GM18861 (cell line): ENCODE measurements around the gene IFT43.

ENCODE experiments used
- ATAC-seq: cut with Tn5 transposase; IDR thresholded peaks from one replicate; pipeline ENCODE4 v1.9.1; 2021; ENCODE audit not compliant: unreplicated experiment

The IFT43 gene

DNA sequence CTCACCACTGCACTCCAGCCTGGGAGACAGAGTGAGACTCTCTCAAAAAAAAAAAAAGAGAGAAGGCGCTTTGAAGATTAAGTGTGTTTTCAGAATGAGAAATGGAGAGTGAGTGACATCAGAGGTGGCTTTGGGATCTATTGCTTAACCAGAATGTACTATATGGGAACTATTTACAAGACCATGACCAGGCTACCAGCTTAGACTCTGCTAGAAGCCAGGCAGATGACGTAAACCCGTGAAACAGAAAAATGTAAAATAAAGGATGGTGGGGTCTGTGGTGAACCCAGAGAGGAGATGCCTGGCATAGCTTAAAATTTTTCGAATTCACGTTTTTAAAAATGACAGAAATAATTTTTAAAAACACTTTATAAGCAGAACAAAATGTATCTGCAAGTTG lies 82.0 kb downstream of the IFT43 start:
- ATAC-seq, result no peak

DNA sequence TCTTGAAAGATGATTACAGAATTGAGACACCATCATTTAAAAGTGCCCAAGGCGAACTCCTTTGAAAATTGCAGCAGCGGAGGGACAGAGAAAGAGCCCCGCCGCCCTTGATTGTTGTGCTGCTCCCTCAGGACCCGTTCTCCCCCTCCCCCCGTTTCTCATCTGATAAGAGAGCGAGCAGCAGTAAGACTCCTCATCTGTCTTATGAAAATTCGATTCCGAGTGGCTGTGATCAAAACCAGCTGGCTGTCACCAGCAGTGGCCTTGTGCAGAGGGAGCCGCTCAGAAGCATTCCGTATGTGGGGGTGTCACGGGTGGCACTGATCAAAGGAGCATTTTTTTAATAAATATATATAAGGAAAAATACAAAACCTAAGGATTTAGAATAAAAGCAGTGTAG lies 88.2 kb downstream of the IFT43 start:
- ATAC-seq, result no peak

DNA sequence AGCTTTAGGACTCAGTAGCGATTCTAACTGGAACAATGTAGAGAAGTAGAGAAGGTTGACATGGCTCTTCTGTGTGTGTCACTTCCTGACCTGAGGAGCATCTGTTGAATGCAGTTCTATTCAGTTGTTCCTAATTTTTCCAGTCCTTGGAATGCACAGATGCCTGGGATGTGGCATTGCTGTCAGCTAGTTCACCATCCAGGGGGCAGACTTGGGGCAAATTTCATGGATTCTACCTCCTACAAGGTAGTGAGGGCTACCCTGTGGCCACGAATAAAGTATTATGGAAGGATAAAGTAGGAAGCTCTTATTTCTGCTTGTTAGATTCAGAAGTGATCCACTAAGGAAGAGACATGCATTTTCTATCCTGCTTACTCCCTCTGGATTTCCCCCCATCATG lies 91.8 kb downstream of the IFT43 start:
- no peak for ATAC-seq

DNA sequence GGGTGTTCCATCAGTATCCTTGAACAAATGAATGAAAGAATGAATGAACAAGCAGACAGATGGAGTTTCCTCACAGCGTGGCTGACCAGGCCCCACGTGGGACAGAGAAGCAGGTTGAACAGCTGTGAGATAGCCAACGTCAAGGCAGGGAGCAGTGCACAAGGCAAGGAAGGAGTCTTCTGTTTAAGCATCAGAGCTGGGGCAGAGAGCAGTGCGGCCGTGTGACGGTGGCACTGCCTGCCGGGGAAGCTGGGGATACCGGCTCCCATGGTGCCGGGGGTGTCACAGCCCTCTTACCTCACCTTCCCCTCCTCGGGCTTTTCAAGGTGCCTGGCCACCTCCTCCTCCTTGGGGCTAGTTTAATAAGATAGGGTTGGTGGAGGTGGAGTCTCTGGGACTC lies 92.9 kb downstream of the IFT43 start:
- ATAC-seq, result no peak

DNA sequence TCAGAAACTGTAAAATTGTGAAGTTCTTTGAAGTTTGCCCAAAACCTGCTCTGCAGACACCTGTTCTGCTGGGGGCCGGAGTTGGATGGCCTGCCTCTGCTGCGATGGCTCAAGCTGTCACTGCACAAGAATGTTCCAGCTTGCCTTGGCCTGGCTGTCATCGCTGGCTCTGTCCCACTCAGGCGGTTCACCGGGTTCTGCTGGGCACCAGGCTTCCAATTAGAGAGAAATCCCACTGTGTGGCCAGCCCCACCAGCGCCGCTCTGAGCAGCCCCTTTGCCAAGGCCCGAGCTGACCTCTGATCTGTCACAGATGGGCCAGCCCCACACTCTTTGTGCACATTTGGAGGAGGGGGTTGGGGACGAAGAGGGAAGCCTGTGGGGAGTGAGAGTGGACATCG lies 94.5 kb downstream of the IFT43 start:
- no peak for ATAC-seq

DNA sequence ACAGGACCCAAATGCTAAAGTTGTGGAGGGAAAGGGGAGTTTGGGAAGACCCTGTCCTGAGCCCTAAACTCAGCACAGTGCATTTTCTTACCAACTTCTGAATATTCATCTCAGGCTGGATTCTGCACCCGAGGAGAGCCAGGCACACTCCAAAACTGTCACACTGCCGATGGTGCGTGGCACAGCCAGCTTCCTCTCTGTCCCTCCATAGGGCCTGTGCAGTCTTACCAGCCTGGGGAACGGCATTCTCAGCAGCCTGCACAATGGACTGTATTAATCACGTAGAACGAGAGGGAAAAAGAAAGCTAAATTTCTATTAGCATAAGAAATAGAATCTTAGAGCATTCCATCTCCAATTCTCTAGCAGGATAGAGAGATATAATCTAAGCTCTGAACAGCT lies 94.9 kb downstream of the IFT43 start:
- no peak for ATAC-seq

DNA sequence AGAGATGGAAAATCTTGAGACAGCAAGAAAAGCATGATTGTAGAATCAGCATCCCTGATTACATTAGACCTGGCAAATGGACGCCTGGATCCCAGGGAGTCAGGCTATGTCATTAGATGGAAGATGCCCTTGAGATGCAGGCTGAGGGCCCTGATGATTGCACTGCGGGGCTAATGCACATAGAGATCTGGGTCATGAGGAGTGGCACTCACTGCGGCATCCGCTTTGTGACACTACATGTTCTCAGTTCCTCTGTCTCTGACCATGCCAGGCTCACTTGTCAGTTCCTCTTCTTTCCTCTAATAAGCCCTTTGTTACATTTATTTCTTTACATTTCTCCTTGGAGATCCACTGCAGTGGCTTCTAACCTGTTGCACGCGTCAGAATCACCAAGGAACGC lies 96.1 kb downstream of the IFT43 start:
- no peak for ATAC-seq

DNA sequence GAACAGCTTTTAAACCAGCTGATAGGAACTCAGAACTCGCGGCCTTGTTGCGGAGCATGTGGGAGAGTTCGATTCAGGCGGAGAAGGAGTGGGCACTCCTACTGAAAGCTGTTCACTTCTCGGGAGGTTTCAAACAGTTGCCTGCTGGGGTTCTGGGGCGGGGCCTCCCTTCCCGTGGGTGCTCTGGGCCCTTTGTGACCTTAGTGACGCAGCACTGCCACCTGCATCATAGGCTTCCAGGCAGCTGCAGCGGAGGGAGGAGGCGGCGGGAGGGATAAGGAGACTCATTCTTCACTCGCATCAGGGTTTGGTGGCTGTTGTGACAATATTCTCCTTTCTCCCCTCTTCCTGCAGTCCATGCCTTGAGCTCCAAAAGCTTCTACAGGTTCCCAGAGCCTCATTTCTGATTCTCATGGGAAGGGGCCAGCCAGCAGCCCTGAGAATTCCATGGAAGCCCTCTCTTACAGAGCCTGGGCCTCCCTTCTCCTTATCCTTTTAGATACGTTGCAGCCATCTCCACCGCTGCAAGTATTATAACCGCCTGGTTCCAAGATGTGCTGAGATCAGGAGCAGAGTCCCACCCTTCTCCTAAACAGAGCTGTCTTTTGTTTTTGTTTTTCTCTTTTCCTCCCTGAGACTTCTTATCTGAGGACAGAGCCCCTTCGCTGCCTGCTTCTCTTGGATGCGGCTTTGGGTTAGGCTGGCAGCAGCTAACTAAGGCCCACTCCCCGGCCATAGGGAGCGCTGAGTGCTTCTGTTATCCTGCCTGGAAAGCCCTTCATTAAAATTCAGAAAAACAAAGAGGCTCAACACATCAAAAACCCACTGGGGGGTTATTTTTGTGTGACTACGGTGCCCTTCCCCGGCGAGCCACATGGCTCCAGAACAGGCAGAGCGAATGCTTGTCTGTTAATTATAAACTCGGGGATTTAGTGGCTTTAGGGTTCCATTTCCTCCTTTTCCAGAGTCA lies 98.5 kb downstream of the IFT43 start:
- ATAC-seq, result no peak

DNA sequence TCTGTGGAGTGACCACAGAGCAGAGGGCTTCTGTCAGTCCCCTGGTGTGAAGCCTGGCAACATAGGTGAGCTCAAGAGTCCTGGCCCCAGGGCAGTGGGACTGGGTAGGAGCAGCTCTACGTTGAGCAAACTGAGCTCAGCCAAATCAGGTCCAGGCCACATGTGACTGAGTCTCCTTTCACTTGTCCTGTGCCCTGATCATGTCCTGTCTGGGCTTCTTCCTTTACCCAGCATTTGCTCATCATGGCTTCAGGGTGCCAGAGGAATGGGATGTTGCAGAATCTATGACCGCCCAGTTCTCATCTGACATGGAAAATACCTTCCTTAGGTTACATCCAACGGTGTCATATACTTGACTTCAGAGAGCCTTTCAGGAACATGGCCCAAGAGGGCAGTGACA lies 99.8 kb downstream of the IFT43 start:
- no peak for ATAC-seq

DNA sequence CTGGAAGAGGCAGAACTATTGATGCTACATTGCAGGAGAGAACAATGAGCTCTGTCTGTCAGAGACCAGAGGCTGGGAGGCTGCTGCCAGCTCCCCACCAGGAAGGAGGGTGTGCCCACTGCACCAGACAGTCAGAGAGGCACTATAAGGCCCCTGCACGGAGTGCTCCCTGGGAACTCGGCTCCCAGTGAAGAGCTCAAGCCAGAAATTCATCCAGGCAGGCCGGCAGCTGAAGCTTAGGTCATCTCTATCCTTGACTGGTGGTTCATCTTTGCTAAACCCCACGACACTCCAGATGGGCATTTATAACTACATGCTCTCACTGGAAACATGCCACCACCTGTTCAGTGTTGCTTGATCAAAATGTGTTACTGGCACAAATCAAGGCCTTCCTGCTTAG lies 101.1 kb downstream of the IFT43 start:
- ATAC-seq, result no peak

DNA sequence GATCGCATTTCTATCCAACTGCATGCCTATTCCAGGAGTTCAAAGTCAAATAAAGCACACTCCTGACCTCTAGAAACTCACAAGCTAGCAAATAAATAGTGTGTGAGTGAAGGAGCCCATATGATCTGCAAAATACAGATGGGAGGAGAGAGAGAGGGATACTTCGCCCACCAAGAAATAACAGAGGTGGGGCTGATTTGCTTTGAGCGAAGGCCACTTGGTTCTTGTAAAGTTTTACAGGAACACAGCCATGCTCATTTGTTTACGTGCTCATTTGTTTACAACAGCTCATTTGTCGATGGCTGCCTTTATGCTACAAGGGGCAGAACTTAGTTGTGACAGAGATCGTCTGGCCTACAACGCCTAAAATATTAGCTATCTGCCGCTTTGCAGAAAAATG lies 102.8 kb downstream of the IFT43 start:
- no peak for ATAC-seq

DNA sequence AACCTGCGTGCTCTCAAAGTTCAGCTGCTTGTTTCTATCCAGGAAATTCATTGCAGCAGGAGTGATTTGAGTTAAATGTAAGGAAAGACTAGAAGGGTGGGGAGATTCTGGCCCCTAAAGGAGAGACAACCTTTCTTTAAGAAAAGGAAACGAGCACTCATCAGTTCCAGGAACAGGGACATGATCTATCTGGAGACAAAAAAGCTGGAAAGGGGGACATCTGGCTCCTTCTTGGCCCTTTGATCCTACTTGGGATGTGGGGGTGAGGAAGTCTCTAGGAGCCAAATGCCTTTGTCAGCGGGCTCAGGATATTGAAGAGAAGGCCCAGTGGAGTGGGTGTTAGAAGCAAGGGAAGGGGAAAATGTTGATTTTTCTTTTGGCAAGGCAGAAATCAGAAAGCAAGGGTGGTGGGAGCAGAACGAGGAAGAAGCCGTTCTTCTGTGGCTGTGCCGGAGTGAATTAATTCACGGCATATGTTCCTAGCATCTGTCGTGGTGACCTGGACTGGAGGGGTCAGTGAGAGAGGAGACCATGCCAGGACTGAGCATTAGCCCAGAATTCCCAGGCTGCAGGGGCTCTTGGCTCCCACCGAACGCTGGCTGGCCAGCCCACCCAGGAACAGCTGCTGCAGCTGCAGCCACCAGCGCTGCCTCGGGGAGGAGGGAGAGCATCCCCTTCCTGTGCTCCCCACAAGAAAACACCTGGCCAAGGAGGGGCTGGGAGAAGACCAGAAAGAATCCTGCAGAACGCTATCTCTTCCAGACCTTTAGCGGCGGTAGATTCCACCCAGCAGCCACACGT lies 103.4 kb downstream of the IFT43 start:
- ATAC-seq, result no peak

DNA sequence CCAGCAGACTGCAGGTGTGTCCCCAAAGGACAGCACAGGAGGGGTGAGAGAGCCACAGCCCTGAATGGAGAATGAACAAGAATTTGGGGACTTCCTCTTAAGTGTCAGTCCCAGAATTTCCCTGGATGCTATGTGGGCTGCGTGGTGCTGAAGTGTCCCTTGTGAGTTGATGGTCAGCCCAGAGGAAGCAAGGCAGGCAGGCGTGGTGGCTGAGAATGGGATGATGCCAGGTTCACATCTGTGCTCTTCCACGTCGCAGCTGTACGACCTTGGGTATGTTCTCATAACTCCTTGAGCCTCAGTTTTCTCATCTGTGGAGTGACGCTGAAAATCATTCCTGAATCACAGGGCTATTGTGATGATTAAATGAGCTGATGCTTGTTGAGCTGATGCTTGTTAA lies 104.0 kb downstream of the IFT43 start:
- no peak for ATAC-seq

DNA sequence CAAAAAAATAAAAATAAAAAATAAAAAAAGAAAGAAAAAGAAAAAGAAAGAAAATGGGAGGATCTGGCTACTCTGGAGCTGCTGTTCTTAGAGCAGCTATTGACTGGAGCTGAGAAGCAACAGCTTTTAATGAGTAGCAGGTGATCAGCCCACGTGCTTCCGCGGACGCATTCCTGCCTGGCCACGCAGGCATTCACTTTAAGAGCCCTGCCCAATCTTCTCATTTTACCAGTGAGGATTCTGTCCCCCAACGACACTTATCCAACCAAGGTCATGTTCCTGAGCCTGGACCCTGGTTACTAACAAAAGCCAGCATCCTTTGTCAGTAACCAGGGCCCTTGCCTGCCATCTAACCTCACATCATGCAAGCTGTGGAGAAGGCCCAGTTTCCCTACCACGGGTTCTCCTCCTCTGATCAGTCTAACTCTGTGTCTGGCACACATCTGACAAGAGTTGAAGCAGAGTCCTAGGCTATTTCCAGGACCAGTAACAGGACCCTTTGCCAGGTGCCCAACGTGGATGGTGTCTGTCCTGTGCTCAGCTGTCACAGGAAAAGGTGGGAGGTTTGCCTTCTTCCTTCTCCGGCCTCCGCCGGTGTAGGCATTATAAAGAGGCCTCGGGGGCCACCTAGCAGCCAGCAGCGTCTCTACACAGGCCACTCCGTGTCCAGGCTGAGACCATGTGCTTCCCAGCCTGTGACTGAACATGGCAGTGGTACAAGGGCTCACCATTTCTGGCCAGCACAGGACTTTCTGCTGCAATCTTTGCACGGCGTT lies 105.2 kb downstream of the IFT43 start:
- ATAC-seq, result no peak

DNA sequence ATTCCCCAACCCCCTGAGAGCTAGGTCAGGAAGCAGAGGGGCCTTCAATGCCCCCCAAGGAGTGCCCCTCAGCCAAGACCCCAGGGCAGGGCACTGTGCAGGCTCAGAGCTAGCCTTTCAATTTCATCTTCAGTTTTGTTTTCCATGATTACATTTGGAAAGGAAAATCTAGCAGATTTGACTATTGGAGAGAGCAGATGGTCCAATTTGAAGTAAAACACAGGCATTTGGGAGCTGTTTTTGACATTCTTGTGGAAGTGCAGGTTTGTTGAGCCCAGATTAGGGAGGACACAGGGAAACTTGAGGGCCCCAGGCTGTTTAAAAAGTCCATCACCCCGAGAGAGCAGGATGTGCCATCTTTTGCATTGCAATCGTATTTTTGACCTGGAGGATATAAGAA lies 107.5 kb downstream of the IFT43 start:
- ATAC-seq, result no peak

DNA sequence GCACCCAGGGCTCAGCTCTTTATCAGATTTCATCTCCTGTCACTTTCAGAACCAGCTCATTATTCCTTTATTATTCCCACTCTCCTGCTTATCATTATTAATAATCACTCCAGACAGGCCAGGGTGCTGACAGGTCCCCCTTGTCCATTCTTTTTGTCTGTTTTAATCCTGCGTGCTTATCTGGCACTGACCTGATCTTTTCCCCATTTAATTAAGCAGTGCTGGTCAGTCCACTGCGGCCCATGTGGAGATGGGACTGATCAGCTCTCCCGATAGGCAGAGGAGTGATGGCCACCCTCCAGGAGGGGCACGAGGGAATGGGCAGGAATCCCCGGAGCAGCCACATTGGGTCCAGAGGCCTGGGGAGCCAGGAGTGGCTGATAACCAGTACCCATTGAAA lies 110.7 kb downstream of the IFT43 start:
- ATAC-seq, result no peak

DNA sequence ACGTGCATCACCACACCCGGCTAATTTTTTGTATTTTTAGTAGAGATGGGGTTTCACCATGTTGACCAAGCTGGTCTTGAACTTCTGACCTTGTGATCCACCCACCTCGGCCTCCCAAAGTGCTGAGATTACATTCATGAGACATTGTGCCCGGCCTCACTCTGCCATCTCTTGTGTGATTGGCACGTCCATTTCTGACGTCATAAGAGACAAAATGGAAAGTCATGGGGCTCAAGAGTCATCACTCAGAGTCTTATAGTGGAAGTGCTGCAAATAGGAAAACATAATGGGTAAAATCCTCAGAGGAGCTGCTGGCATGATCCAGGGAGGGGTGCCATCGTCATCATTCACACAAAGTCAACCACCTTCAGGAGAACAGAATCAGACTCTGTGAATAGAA lies 112.0 kb downstream of the IFT43 start:
- no peak for ATAC-seq

DNA sequence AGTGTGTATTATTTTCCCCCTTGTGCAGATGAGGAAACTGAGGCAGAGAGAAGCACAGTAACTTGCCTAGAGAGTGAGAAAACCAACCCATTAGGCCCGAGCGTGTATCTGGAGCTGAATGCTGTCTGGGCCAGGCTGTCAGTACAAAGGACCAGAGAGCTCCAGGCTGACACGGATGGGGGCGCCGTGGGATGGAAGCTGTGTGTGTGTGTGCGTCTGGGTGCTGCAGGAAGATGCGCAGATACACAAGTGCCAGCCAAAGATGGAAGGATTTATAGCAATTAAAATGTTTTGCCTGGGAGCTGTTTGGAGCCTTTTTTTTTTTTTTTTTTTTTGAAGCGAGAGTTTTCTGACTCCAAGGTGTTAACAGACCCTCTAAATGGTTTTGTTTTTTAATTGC lies 112.5 kb downstream of the IFT43 start:
- ATAC-seq, result no peak

DNA sequence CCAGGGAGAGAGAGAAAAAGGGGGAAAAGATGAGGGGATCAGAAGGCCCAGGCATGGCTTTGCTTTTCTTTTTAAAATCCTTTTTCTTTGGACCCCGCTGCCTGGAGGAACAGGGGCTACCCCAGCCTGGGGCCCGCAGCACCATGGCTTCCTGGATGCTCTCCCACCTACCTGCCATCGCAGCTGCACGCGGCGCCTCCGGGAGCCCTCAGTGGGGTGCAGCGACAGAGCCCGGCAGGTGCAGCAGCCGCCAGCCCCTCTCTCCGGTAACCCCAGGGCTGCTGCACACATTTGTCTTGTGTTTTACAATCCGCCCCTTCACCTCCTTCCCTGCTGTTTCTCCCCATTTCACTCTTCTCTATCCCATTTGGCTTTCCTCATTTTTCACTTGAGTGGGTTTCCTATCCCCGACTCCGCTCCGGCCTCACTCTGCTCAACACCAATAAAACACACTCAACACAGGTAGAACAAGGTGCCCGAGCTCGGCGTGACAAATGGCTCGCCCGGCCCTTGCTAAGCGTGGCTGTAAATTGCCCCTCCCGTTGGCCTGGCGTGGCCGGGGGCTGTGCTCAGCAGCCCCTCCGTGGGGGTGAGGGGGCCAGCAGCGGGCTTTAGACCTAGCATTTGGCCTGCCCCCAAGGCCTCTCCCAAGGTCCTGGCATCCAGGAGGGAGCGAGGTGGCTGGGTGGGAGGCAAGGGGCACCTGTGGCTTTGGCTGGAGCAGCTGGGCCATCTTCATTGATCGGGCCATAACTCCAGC lies 113.5 kb downstream of the IFT43 start:
- ATAC-seq, result no peak

DNA sequence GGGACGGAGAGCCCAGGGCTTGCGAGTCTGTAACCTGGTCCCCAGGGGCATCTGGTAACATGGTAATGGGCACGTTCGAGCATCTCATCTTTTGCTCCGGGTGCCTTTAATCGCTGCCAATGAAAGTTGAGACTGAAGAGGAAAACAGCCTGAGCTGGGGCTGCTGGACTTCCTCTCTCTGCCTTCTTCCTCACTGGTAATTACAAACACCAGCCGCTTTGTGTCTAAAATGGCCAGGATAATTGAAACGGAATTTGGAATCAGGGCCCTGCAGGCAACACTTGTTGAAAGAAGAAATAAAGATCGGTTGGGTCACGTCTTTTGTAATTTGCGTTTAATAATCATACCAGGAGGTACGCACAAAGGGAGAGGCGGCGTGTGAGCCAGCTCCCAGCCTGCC lies 114.7 kb downstream of the IFT43 start:
- no peak for ATAC-seq
